Bone marrow (tissue), 2 donors: ENCODE data around the gene EPB41L3.
"Not testable (repeated sequence)": the region's sequence is repeated elsewhere in the genome, so short reads cannot be mapped to it uniquely, and the experiment has no call there.

Source experiments
- DNase-seq, 2 donors: peaks; one replicate each; lab custom pipeline; 2025; lab: John Stamatoyannopoulos, UW

EPB41L3 gene

GRCh38 chr18:5543773-5544389 lies at the start of gene EPB41L3:
Gene EPB41L3 (minus strand): TSS chr18:5543997. CDS start chr18:5489183, 54,814 bp downstream.
- DNase-seq = peak in 1 of 2 donors; percentile 25

GRCh38 chr18:5588529-5588928 lies 44.7 kb upstream of the EPB41L3 start:
- DNase-seq = no peak

GRCh38 chr18:5585653-5586052 lies 41.9 kb upstream of the EPB41L3 start:
- no peak for DNase-seq

- DNase-seq = no peak
Measured at GRCh38 chr18:5584746-5585417, 41.1 kb upstream of the EPB41L3 start.

- no peak for DNase-seq
Measured at GRCh38 chr18:5582849-5583681, 39.3 kb upstream of the EPB41L3 start.

- no peak for DNase-seq
Measured at GRCh38 chr18:5582076-5582475, 38.3 kb upstream of the EPB41L3 start.

- no peak for DNase-seq
Measured at GRCh38 chr18:5574843-5575242, 31.0 kb upstream of the EPB41L3 start.

GRCh38 chr18:5571666-5572065 lies 27.9 kb upstream of the EPB41L3 start:
- no peak for DNase-seq

GRCh38 chr18:5570613-5571012 lies 26.8 kb upstream of the EPB41L3 start:
- not testable (repeated sequence) for DNase-seq

GRCh38 chr18:5568416-5568815 lies 24.6 kb upstream of the EPB41L3 start:
- DNase-seq = no peak

- no peak for DNase-seq
Measured at GRCh38 chr18:5558851-5559250, 15.1 kb upstream of the EPB41L3 start.

GRCh38 chr18:5556310-5556974 lies 12.6 kb upstream of the EPB41L3 start:
- no peak for DNase-seq

- no peak for DNase-seq
Measured at GRCh38 chr18:5554629-5555028, 10.8 kb upstream of the EPB41L3 start.

GRCh38 chr18:5546660-5547059 lies 2.9 kb upstream of the EPB41L3 start:
- no peak for DNase-seq

GRCh38 chr18:5543036-5543680 lies 639 bp downstream of the EPB41L3 start:
- DNase-seq = no peak

- no peak for DNase-seq
Measured at GRCh38 chr18:5542515-5543035, 1.2 kb downstream of the EPB41L3 start.

GRCh38 chr18:5541644-5542043 lies 2.2 kb downstream of the EPB41L3 start:
- DNase-seq = no peak

- DNase-seq = no peak
Measured at GRCh38 chr18:5539391-5539790, 4.4 kb downstream of the EPB41L3 start.

GRCh38 chr18:5538544-5538943 lies 5.3 kb downstream of the EPB41L3 start:
- DNase-seq = no peak

- no peak for DNase-seq
Measured at GRCh38 chr18:5537860-5538259, 5.9 kb downstream of the EPB41L3 start.

GRCh38 chr18:5534845-5535244 lies 9.0 kb downstream of the EPB41L3 start:
- DNase-seq = no peak

GRCh38 chr18:5532066-5532465 lies 11.7 kb downstream of the EPB41L3 start:
- no peak for DNase-seq
